ENCODE data around the gene FAM161B. TPM values are rescaled to one million over a fixed set of nuclear protein-coding genes. Genes with fewer than 3 reads are reported as not detected.
A peak's percentile ranks its signal among the peaks of the same experiment; 100 is the strongest.
"Not testable (repeated sequence)": the region's sequence is repeated elsewhere in the genome, so short reads cannot be mapped to it uniquely, and the experiment has no call there.

Gene FAM161B
- total RNA-seq, 2 donors from 2014 or later: 4.6 to 5.9 TPM

GRCh38 chr14:73953731-73954130 is 3.8 kb upstream of the FAM161B start:
- intact Hi-C loops (cut with DNase I, micrococcal nuclease): no loop called here
- ATAC-seq: no peak
- DNase-seq: no peak

DNA sequence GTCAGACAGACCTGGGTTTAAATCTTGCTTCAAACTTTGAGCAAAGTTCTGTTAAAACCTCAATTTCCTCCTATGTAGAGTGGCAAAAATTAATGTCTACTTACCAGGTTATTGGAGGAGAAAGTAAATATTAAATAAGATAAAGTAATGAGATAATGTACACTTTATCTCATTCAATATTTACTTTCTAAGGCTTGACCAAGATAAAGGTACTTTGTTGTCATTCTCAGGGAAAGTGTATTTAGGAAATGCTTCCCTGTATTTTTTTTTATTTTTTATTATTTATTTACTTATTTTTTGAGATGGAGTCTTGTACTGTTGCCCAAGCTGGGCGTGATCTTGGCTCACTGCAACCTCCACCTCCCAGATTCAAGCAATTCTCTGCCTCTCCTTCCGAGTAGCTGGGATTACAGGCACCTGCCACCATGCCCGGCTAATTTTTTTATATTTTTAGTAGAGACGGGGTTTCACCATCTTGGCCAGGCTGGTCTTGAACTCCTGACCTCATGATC is 4.7 kb downstream of the FAM161B start:
- intact Hi-C loops (cut with DNase I, micrococcal nuclease): no loop called here
- ATAC-seq (peak; percentile 45), DNase-seq (peak; percentile 60 to 68)

DNA sequence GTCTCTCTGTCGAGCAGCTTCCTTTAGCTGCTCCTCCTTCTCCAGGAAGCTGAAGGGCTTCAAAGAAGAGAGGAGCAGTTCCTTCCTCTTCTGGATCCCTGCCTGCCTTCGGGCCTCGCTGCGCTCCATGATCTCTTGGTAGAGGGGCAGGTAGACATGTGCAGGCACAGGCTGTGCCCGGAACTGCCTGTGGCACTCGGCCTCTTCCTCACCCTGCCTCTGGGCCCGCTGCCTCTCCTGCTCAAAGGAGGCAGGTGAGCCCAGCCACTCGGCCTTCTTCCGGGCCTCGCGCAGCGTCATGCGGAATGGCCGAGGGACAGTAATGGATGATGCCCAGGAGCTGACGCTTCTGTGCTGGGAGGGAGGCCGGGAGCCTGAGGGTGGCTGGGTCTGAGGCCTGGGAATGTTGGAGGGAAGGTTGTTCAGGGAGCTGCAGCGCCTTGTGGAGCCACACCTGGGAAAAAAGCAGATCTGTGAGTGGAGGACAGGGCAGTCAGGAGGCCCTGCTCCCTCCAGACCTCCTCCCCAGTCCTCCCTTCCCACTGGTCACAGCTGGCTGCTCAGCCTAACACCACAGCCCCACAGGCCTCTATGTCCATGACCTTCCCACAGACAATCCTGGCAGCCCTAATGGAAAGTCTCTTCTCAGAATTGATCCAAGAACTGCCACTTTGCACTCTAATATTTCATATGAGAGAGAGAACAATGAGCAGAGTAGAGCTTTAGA is 5.3 kb downstream of the FAM161B start:
- DNase-seq (peak; percentile 34 to 35), ATAC-seq (peak; percentile 58)
- intact Hi-C loops (cut with DNase I, micrococcal nuclease): no loop called here

GRCh38 chr14:73943083-73943482 is 6.8 kb downstream of the FAM161B start:
- no peak for ATAC-seq
- intact Hi-C loops (cut with DNase I, micrococcal nuclease): no loop called here
- no peak for DNase-seq

- DNase-seq: peak in 1 of 2 donors; percentile 23
- intact Hi-C loops (cut with DNase I, micrococcal nuclease): no loop called here
- ATAC-seq: no peak
These were observed 7.7 kb downstream of the FAM161B start for GRCh38 chr14:73942180-73942579.

DNA sequence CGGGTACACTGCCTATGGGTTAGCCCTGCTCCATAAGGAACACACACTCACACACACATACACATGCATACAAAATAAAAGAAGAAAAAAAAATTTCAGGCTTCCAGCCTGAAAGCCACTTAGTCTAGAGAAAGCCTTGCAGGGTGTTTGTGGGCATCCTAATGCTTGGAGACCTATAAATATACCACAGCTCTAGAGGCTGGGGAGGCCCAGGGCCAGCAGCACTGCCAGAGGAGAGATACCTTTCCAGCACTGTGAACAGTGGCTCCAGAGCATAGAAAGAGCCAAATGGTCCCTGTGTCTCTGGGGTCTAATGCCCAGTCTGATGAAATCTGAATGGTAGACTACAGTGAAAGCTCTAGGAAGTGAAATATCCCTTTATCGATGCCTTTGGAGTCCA is 12.9 kb downstream of the FAM161B start:
- intact Hi-C loops (cut with DNase I, micrococcal nuclease): no loop called here
- DNase-seq: no peak
- no peak for ATAC-seq

DNA sequence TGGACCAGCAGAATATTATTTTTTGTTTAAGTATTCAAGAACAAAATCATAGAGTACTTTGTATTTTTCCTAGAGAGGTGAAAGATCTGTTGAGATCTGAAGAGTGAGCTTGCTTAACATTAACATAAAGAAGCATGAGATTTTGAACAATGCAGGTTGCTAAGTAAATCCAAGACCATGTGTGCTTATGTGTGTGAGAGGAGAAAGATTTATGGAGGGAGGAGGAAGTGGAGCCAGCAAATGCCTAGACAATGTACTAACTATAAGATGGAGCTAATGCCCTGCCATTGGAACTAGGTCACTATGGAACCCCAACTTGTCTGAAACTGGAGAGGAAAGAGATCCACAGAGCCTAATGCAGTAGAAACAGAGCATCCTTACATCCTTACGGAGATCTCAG is 13.3 kb downstream of the FAM161B start:
- intact Hi-C loops (cut with DNase I, micrococcal nuclease): no loop called here
- ATAC-seq (no peak), DNase-seq (no peak)

DNA sequence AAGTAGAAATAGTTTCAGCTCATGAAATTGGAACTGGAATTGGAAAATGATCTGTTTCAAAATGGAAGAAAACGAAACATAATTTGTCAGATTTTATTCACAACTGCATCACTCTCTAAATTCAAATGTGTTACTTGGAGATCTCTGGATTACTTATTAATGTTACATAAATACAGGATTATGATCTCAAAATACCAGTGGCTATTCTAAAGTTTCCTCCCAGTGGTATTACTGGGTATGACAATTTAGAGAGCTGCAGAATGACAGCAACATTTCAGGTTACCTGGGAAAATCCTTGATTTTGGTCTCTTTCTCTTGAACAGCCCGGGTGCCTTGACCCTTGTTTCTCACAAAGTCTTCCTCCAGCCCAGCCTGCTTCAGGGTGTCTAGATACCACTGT is 14.2 kb downstream of the FAM161B start:
- DNase-seq (no peak), ATAC-seq (peak; percentile 25)
- intact Hi-C loops (cut with DNase I, micrococcal nuclease): no loop called here

DNA sequence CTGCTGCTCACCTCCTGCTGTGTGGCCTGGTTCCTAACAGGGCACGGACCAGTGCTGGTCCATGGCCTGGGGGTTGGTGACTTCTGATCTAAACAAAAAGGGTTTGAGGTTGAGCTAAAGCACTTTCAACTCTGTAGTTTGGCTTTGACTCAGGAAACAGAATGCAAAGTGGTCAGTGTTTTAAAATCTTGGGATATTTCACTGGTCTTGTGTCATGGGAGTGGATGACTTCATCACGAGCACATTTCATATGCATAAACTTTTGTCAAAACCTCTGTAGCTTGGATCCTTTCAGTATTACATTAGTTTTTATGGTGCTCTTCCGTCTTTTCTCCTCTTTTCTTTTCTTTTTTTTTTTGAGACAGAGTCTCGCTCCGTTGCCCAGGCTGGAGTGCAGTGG is 25.6 kb downstream of the FAM161B start:
- intact Hi-C loops (cut with DNase I, micrococcal nuclease): no loop called here
- no peak for ATAC-seq
- DNase-seq: no peak

- intact Hi-C loops (cut with DNase I, micrococcal nuclease); DNase-seq; ATAC-seq: not testable (repeated sequence)
These were observed 30.4 kb downstream of the FAM161B start for GRCh38 chr14:73919457-73919856.

- ATAC-seq (no peak), DNase-seq (no peak)
- intact Hi-C loops (cut with DNase I, micrococcal nuclease): no loop called here
These were observed 33.6 kb downstream of the FAM161B start for GRCh38 chr14:73916324-73916723.

DNA sequence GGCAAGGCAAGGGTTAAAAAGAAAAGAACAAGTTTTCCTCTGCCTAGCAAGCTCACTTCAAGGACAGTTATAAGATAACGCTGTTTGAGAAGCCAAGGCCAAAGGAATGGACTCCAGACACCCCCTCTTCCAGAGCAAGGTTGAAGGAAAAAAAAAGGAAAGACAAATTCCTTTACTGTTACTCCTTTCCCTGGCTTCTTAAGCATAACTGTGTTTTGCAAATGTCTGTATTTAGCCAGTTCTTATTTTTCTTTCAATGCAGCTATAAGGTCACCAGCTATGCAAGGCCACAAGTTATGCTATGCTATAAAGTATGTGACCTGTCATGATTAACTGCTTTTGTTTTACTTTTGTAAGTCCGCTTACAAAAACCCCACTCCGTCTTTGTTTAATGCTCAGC is 36.6 kb downstream of the FAM161B start:
- ATAC-seq (no peak), DNase-seq (no peak)
- intact Hi-C loops (cut with DNase I, micrococcal nuclease): no loop called here

- DNase-seq: no peak
- intact Hi-C loops (cut with DNase I, micrococcal nuclease): no loop called here
- no peak for ATAC-seq
These were observed 40.2 kb downstream of the FAM161B start for GRCh38 chr14:73909681-73910080.

DNA sequence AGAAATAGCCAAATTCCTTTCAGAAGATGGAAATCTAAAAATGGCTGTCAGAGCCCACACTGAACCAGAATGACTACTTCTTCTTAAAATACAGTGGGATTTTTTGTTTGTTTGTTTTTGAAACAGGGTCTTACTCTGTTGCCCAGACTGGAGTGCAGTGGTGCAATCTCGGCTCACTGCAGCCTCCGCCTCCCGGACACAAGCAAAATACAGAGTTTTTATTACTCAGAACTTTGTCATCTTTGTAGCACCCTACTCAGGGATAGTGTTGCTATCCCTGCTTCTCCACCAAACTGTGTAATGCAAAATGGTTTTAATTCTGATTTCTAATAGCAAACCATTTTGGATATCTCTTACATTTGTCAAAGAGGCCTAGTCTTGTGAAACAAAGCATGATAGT is 46.9 kb downstream of the FAM161B start:
- no peak for DNase-seq
- intact Hi-C loops (cut with DNase I, micrococcal nuclease): no loop called here
- ATAC-seq: no peak

DNA sequence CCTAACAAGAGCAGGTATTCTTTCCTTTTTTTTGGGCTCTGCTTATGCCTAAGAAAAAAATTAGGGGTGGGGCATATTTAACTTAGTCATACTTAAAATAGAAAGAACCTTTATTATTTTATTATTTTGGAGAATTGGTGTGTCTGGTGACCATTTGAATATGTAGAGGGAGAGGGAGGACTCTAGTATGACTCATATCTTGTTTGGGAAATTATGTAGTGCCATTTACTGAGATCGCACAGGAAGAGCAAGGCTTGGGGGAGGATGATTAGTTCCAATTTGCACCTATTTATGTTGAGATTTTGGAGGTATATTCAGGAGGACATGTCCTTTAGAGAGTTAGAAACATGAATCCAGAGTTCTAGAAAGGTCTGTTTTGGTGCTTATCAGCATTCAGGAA is 53.4 kb downstream of the FAM161B start:
- intact Hi-C loops (cut with DNase I, micrococcal nuclease): no loop called here
- no peak for ATAC-seq
- DNase-seq: no peak

GRCh38 chr14:73895939-73896338 is 54.0 kb downstream of the FAM161B start:
- DNase-seq (no peak), ATAC-seq (no peak)
- intact Hi-C loops (cut with DNase I, micrococcal nuclease): no loop called here

- DNase-seq; intact Hi-C loops (cut with DNase I, micrococcal nuclease); ATAC-seq: not testable (repeated sequence)
These were observed 55.7 kb downstream of the FAM161B start for GRCh38 chr14:73894180-73894687.

DNA sequence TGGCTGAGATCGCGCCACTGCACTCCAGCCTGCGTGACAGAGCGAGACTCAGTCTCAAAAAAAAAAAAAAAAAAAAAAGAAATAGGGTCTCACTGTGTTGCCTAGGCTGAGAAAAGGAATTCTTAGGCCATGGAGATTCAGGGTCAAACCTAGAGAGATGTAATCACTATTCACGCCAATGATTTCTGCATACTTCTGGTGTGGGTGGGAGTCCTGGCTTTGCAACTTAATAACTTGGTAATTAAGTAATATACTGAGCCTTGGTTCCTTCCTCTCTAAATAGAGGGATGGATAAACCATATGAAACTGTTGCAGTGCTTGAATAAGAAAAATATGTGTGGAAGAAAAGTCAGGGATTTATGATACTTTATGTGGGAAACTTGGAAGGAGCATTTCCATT is 60.5 kb downstream of the FAM161B start:
- DNase-seq: no peak
- ATAC-seq: no peak
- intact Hi-C loops (cut with DNase I, micrococcal nuclease): no loop called here

- intact Hi-C loops (cut with DNase I, micrococcal nuclease): no loop called here
- ATAC-seq (no peak), DNase-seq (no peak)
These were observed 60.9 kb downstream of the FAM161B start for GRCh38 chr14:73888971-73889370.

GRCh38 chr14:73888460-73888725 is 61.5 kb downstream of the FAM161B start:
- ATAC-seq: no peak
- DNase-seq: no peak
- intact Hi-C loops (cut with DNase I, micrococcal nuclease): no loop called here

Measured in left colon (tissue), 2 donors.